Fibroblast of skin of right biceps (primary cell): ENCODE data around the gene SPATA24.
"Not testable (repeated sequence)": the region's sequence is repeated elsewhere in the genome, so short reads cannot be mapped to it uniquely, and the experiment has no call there.

Source experiments
- DNase-seq: peaks from one replicate; pipeline ENCODE4 v3.0.0-alpha.2; 2013

Gene SPATA24

GRCh38 chr5:139381837-139382761, 21.8 kb downstream of the SPATA24 start:
- no peak for DNase-seq

GRCh38 chr5:139379626-139380449, 24.1 kb downstream of the SPATA24 start:
- no peak for DNase-seq

GRCh38 chr5:139378941-139379361, 24.9 kb downstream of the SPATA24 start:
- no peak for DNase-seq

GRCh38 chr5:139378101-139378825, 25.6 kb downstream of the SPATA24 start:
- DNase-seq, result no peak

GRCh38 chr5:139377226-139377625, 26.7 kb downstream of the SPATA24 start:
- no peak for DNase-seq

- no peak for DNase-seq
Observed at GRCh38 chr5:139376364-139376763, 27.5 kb downstream of the SPATA24 start.

GRCh38 chr5:139374909-139375308, 29.0 kb downstream of the SPATA24 start:
- DNase-seq, result no peak

GRCh38 chr5:139371482-139372435, 32.1 kb downstream of the SPATA24 start:
- no peak for DNase-seq

GRCh38 chr5:139369181-139369580, 34.7 kb downstream of the SPATA24 start:
- peak; percentile 66 for DNase-seq

- DNase-seq, result peak; percentile 10
Observed at GRCh38 chr5:139368613-139369012, 35.3 kb downstream of the SPATA24 start.

- DNase-seq, result no peak
Observed at GRCh38 chr5:139364466-139364865, 39.4 kb downstream of the SPATA24 start.

- no peak for DNase-seq
Observed at GRCh38 chr5:139363937-139364336, 40.0 kb downstream of the SPATA24 start.

- no peak for DNase-seq
Observed at GRCh38 chr5:139361835-139362429, 42.0 kb downstream of the SPATA24 start.

GRCh38 chr5:139360384-139360783, 43.5 kb downstream of the SPATA24 start:
- DNase-seq, result no peak

- DNase-seq, result no peak
Observed at GRCh38 chr5:139358064-139358463, 45.8 kb downstream of the SPATA24 start.

GRCh38 chr5:139355900-139356299, 48.0 kb downstream of the SPATA24 start:
- DNase-seq, result not testable (repeated sequence)

- no peak for DNase-seq
Observed at GRCh38 chr5:139354186-139354585, 49.7 kb downstream of the SPATA24 start.

GRCh38 chr5:139347863-139348262, 56.0 kb downstream of the SPATA24 start:
- DNase-seq, result not testable (repeated sequence)
